DLD1 (cell line): ENCODE data around the gene AUTS2.

Experiments
- in situ Hi-C: cut with HindIII; loops from 2 replicates; pipeline ENCODE4 v1.10.0; 2017; ENCODE audit warnings: low sequenced_read_pairs

The AUTS2 gene

GRCh38 chr7:70014472-70015177 lies 416.4 kb downstream of the AUTS2 start:
- in situ Hi-C loops = no loop called here

- in situ Hi-C loops = no loop called here
These were observed 417.1 kb downstream of the AUTS2 start for GRCh38 chr7:70015353-70015752.

- in situ Hi-C loops = no loop called here
These were observed 417.9 kb downstream of the AUTS2 start for GRCh38 chr7:70016044-70016770.

- in situ Hi-C loops = no loop called here
These were observed 419.1 kb downstream of the AUTS2 start for GRCh38 chr7:70017357-70017756.

GRCh38 chr7:70018700-70019099 lies 420.4 kb downstream of the AUTS2 start:
- in situ Hi-C loops = no loop called here

- in situ Hi-C loops = no loop called here
These were observed 429.6 kb downstream of the AUTS2 start for GRCh38 chr7:70027867-70028266.

- in situ Hi-C loops = no loop called here
These were observed 430.3 kb downstream of the AUTS2 start for GRCh38 chr7:70028620-70029019.

- in situ Hi-C loops = no loop called here
These were observed 431.7 kb downstream of the AUTS2 start for GRCh38 chr7:70029993-70030392.

GRCh38 chr7:70030745-70031144 lies 432.5 kb downstream of the AUTS2 start:
- in situ Hi-C loops = no loop called here

GRCh38 chr7:70031245-70031644 lies 433.0 kb downstream of the AUTS2 start:
- in situ Hi-C loops = no loop called here

- in situ Hi-C loops = no loop called here
These were observed 434.4 kb downstream of the AUTS2 start for GRCh38 chr7:70032649-70033048.

GRCh38 chr7:70033226-70033625 lies 435.0 kb downstream of the AUTS2 start:
- in situ Hi-C loops = no loop called here

GRCh38 chr7:70034999-70035398 lies 436.7 kb downstream of the AUTS2 start:
- in situ Hi-C loops = no loop called here

- in situ Hi-C loops = no loop called here
These were observed 437.2 kb downstream of the AUTS2 start for GRCh38 chr7:70035519-70035918.

- in situ Hi-C loops = no loop called here
These were observed 437.7 kb downstream of the AUTS2 start for GRCh38 chr7:70035955-70036354.

- in situ Hi-C loops = no loop called here
These were observed 438.4 kb downstream of the AUTS2 start for GRCh38 chr7:70036695-70037094.

GRCh38 chr7:70037171-70037933 lies 439.1 kb downstream of the AUTS2 start:
- in situ Hi-C loops = no loop called here

GRCh38 chr7:70040051-70040450 lies 441.8 kb downstream of the AUTS2 start:
- in situ Hi-C loops = no loop called here

GRCh38 chr7:70040970-70041766 lies 442.9 kb downstream of the AUTS2 start:
- in situ Hi-C loops = no loop called here

GRCh38 chr7:70042533-70042932 lies 444.3 kb downstream of the AUTS2 start:
- in situ Hi-C loops = no loop called here

GRCh38 chr7:70043015-70043538 lies 444.8 kb downstream of the AUTS2 start:
- in situ Hi-C loops = no loop called here
